Measurements from ENCODE around the gene CUX1. TPM values are rescaled to one million over a fixed set of nuclear protein-coding genes. Genes with fewer than 3 reads are reported as not detected.

CUX1 gene
- total RNA-seq, 1 experiment from 2014 or later, result 53.5 TPM

- WGBS (ENCODE audit: extremely low coverage, insufficient read length, low lambda C conversion rate), result no CpG with 5 or more reads among the region's 10 CpGs
- Histone ChIP-seq H4K91ac (ENCODE audit: insufficient read length, low read depth, low read length) (no peak overlapping the region), H4K8ac (replicated peaks; ENCODE audit: insufficient read length, low read depth, low read length) (no peak overlapping the region), H2AFZ (ENCODE audit: low read length) (no peak overlapping the region), H2BK20ac (ENCODE audit: low read depth, low read length, poor library complexity, severe bottlenecking) (no peak overlapping the region), H3K23ac (ENCODE audit: insufficient read length, low read depth, low read length) (no peak overlapping the region), H3K4me2 (ENCODE audit: insufficient read depth, insufficient read length, low read length) (no peak overlapping the region), H3K27me3 (ENCODE audit: insufficient read depth, low read length) (no peaks in the 10 kb centered on the region), H3T11ph (ENCODE audit: low read length) (no peak overlapping the region), H3K9ac (ENCODE audit: extremely low read depth, insufficient read length, low read length) (no peak overlapping the region), H3K18ac (ENCODE audit: insufficient read length, low read depth, low read length) (no peak overlapping the region), H4K20me1 (ENCODE audit: control insufficient read depth, insufficient read depth, insufficient read length) (no peaks in the 10 kb centered on the region), H3K9me3 (ENCODE audit: control insufficient read depth, low read depth, low read length) (no peaks in the 10 kb centered on the region), H2AK5ac (ENCODE audit: insufficient read length, low read length) (no peak overlapping the region), H2BK5ac (ENCODE audit: insufficient read length, low read length) (no peak overlapping the region), H2BK120ac (ENCODE audit: low read depth, low read length, poor library complexity, severe bottlenecking) (no peak overlapping the region), H3K56ac (ENCODE audit: insufficient read length, low read depth, low read length) (no peak overlapping the region), H3K79me2 (ENCODE audit: insufficient read depth, low read length) (peaks cover 3% of the 10 kb centered on the region; the same call in 1 of the 2 replicates), H3K4me1 (ENCODE audit: insufficient read depth, low read length) (peaks cover 3% of the 10 kb centered on the region; the same call in 1 of the 2 replicates), H3K79me1 (ENCODE audit: insufficient read depth, low read depth, low read length, poor library complexity, severe bottlenecking) (peaks cover 6% of the 10 kb centered on the region), H3K14ac (ENCODE audit: insufficient read depth, low read length) (no peak overlapping the region), H2BK12ac (ENCODE audit: insufficient read length, low read depth, low read length) (no peak overlapping the region), H3K27ac (ENCODE audit: insufficient read length, low read depth, low read length) (no peak overlapping the region), H4K5ac (ENCODE audit: insufficient read length, low read depth, low read length) (no peak overlapping the region), H3K23me2 (ENCODE audit: insufficient read length, low read depth, low read length, poor library complexity, severe bottlenecking) (no peaks in the 10 kb centered on the region), H2BK15ac (ENCODE audit: low read depth, low read length) (no peak overlapping the region), H3K4ac (ENCODE audit: low read depth, low read length) (no peak overlapping the region)
- Mint-ChIP-seq H3K27ac (peak overlapping the region; percentile 47 to 64 (median 52); a peak in 3 of 7 replicates), H3K9me3 (no peaks in the 10 kb centered on the region; a peak in 1 of 5 replicates), H3K27me3 (ENCODE audit: low read depth) (no peaks in the 10 kb centered on the region; the same call in 1 of the 2 replicates), H3K36me3 (ENCODE audit: insufficient read depth in 1 of 3, low read depth in 3 of 3) (no peaks in the 10 kb centered on the region; a peak in 3 of 7 replicates), H3K4me1 (peaks cover 19 to 32% of the 10 kb centered on the region in 2 experiments), H3K4me3 (no peak overlapping the region; a peak in 1 of 5 replicates)
- no peak; the same call in 2 of the 3 replicates for TF ChIP-seq CTCF (conservative IDR thresholded peaks at IDR 0.05)
- DNase-seq, result no peak
These were observed 178.8 kb downstream of the CUX1 start for GRCh38 chr7:101996131-101996691.

Data from H9 (cell line).